ENCODE results near the gene TSPAN6.

Gene TSPAN6

DNA sequence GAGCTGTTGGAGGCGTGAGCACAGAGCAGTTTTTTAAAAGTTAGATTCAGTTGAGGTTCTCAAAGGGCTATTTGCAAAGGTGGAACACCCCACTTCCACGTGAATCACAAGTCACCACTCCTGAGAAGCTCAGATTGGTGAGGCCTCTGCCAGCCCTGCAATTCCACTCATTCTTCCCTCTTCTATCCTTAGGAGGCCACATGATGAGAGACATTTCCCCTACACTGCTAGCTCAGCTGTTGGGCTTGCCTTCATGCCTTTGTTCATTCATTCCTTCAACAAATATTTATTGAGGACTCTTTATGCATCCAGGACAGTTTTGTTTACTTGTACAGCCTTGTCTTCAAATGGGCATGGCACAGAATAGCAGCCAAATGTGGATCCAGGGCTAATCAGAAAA is 11.1 kb upstream of the TSPAN6 start:
- DNase-seq (ENCODE audit: low spot score): no peak

DNA sequence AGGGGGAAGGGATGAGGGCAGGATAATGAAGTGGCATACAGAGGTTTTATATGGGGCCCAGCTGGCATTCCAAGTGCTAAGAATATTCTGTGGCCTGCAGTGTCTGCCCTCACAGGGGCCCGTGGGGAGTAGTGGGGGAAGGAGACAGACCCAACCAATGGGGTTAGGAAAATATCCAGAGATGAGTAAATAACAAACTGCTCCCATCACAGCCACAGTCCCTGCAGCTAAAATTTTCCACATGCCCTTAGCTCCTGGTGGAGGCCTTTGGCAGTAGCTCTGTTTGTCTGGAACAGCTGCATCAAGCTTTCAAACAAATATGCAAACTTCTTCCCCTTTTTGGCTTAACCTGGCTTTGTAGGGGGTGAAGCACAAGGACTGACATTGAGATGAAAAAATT is 10.5 kb upstream of the TSPAN6 start:
- no peak for DNase-seq (ENCODE audit: low spot score)

- no peak for DNase-seq (ENCODE audit: low spot score)
These were observed 8.5 kb upstream of the TSPAN6 start for GRCh38 chrX:100645106-100645505.

- DNase-seq (ENCODE audit: low spot score): no peak
These were observed 7.6 kb upstream of the TSPAN6 start, which contains the start of gene SRPX2 for GRCh38 chrX:100643956-100644860. SRPX2 (plus strand) TSS chrX:100644199; CDS start chrX:100646323, 2,124 bp downstream.

GRCh38 chrX:100643212-100643611 is 6.6 kb upstream of the TSPAN6 start:
- no peak for DNase-seq (ENCODE audit: low spot score)

DNA sequence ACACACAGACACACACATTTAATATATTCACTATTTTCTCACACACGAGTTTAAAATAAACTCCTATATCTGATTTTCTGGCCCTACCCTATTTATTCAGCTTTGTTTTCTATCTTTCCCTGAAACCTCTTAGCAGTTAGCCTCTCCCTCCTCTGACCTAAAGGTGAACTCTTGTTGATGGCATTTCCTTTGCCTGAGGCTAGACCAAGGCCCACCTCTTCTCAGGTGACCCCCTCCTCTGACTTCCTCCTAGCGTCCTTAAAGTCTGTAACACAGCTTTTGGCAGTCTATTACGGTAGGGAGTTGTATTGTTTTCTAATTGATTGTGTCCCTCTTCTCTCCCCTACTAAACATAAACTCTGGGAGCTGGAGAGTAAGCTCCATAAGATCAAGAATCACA is 5.7 kb upstream of the TSPAN6 start:
- DNase-seq (ENCODE audit: low spot score): no peak

DNA sequence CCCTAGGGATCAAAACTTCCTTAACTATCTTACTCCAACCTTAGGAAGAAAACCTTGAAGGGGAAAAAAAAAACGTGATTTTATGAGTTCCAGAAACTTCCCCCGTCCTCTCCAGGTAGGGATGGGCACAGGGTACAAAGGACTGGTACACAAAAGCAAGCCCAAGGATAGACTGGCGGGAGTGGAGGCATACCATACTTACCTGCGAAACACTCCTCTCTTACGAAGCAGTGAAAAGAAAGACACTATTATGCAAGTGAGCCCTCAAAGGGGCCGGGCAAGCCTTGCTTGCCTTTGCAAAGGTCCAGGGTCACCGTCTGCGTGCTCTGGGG is 651 bp downstream of the TSPAN6 start:
- no peak for DNase-seq (ENCODE audit: low spot score)

DNA sequence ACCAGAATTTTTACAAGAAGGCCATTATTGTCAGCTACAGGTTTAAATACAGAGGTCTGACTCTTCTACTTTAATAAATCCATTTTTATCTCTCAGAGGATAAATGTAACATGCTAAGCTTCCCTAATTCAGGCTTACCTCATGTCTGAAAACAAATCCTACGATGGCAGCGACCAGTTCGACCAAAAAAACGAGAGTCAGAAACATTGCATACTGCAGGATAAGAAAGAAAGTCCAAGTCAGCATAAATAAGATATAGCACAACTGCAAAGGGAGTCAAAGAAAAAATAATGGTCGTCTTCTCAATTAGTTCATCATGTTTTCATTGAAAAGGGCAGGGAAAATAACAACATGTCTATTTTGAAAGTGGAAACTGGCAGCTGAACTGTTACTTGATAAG is 1.6 kb downstream of the TSPAN6 start:
- no peak for DNase-seq (ENCODE audit: low spot score)

DNA sequence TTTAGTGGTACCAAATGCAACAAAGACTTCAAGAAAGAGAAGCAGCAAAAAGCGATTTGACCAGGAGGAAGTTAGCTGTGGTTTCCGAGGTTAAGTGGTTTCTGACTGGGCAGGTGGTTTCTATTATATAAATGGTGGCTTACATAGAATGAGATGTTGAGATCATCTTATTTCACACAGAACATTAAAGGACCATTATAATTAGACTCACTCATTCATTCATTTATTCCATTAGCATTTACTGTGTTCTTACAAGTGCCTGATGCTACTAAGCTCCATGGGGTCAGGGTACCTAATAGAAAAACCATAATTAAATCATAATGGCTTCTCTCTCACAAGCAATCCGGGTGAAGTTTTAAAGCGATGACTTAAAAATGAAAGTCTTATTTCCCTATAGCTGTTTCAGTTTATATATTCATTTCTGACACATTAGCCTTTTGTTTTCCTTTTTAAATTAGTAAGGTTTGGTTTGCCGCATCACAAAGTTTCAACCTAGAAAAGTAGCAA is 10.6 kb downstream of the TSPAN6 start:
- DNase-seq (ENCODE audit: low spot score): no peak

DNA sequence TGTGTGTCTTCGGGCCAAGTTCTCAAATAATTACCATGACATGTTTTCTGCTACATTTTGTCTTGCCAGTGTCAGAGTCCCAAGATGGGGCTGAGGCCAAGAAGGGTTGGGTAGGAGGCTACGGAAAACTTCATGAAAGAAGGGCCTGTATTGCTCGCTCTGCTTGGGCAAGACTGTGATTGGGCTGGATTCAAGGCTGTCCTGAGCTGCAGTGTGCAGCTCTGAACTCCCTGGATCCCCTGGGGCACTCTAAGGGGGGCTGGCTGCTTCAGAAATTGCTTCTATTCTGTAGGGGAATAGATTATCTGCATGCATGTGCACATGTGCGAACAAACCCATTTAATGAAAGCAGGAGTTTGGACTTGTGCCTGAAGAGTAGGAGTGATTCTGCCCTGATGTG is 13.6 kb downstream of the TSPAN6 start:
- no peak for DNase-seq (ENCODE audit: low spot score)

DNA sequence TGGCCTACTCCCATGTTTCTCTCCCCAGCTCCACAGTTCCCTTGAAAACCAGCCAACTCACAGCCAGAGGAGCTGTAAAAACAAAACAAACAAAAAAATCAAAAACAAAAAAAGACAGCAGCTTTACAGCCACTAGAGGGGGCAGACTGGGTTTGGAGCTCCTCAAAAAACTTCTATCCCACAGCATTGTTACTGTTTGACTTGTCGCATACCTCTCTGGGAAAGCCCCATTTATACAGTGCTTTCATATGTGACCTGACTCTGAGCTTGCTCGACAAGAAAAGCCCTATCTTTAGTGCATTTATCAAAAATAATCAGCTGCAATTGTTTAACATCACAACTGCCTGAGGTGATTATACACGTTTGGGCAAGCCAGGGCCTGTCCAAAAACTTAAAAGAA is 21.6 kb downstream of the TSPAN6 start:
- DNase-seq (ENCODE audit: low spot score): no peak

DNA sequence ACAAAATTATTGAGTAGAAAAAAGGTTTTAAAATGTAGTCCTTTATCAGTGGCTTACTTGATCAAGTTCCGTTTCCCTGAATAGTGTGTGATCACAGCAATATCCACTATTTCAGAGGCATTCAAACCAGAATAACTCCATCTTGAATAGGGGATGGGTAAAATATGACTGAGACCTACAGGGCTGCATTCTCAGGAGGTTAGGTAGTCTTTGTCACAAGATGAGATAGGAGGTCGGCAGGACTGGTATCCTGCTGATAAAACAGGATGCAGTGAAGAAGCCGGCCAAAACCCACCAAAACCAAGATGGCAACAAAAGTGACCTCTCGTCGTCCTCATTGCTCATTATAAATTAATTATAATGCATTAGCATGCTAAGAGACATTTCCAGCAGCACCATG is 24.7 kb downstream of the TSPAN6 start:
- no peak for DNase-seq (ENCODE audit: low spot score)

- DNase-seq (ENCODE audit: low spot score): no peak
These were observed 27.0 kb downstream of the TSPAN6 start for GRCh38 chrX:100609591-100609990.

GRCh38 chrX:100606753-100607152 is 29.9 kb downstream of the TSPAN6 start:
- no peak for DNase-seq (ENCODE audit: low spot score)

DNA sequence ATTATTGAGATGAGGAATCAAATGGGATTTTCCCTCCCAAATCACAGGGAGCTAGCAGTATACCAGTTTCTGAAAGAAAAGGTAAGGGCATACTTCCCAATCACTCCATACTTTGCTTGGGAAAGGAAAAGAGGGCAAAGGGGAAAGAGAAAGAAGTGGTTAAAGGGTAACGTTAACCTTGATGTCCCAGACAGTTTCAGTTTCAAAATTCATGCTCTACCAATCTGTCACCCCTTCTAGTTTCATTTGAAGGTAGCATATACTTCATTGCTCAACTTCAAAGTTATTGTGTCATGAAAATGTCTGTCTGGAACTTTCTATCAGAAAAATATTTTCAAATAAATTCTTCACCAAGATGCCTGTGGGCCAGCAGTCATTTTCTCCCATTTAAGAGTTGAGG is 35.8 kb downstream of the TSPAN6 start:
- DNase-seq (ENCODE audit: low spot score): no peak

DNA sequence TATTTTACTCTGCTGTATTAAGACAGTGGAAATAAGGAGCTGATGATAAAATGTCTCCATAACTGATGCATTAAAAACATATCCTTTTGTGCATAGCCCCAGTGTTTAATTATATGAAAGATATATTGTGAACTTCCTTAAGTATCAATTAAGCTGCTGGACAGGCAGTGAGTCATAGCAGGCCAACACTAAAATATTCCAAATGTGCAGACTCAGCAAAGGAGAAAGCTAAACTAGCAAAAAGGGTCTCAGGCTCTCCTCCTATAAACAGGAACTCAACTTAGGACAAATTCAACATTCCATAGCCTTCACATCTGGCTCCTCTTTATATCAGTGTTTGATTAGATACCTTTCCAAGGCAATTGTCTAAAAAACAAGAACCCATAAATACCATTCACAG is 36.3 kb downstream of the TSPAN6 start:
- DNase-seq (ENCODE audit: low spot score): no peak

- no peak for DNase-seq (ENCODE audit: low spot score)
These were observed 37.1 kb downstream of the TSPAN6 start for GRCh38 chrX:100599456-100599855.

DNA sequence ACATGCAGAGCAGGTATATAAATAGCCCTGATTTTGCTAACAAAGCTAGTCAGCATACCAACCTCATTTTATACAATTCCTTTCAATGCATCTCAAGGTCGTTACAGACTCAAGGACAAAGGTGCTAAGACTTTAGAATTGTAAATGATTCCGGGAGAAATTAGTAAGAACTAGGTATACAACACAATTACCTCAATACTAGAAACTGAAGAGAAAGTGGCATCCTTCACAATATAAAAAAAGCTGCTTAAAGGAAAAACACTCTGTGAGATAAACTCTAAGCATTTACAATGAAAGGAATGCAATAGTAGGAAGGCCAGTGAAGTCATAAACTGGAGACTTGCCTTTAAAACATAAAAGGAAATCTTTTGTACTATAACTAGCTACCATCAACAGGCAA is 40.0 kb downstream of the TSPAN6 start:
- no peak for DNase-seq (ENCODE audit: low spot score)

- no peak for DNase-seq (ENCODE audit: low spot score)
These were observed 43.0 kb downstream of the TSPAN6 start for GRCh38 chrX:100593581-100593980.

DNA sequence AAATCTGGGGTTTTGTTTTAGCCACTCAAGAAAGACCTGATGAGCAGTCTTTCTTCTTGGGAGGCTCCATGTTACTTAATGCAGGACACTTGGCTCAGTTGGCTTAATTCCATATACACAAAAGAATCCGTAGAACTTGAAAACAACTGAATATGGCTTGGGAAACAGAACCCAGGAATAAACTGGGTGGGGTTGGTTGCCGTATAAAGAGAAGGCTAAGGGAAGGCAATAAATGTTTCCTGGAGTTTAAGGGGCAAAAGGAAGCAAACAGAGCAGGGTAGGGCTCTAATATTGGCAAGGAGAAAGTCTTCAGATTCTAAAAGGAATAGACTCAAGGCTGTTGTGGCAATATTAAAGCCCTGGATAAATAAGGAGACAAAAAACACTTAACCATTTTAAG is 43.5 kb downstream of the TSPAN6 start:
- DNase-seq (ENCODE audit: low spot score): no peak

DNA sequence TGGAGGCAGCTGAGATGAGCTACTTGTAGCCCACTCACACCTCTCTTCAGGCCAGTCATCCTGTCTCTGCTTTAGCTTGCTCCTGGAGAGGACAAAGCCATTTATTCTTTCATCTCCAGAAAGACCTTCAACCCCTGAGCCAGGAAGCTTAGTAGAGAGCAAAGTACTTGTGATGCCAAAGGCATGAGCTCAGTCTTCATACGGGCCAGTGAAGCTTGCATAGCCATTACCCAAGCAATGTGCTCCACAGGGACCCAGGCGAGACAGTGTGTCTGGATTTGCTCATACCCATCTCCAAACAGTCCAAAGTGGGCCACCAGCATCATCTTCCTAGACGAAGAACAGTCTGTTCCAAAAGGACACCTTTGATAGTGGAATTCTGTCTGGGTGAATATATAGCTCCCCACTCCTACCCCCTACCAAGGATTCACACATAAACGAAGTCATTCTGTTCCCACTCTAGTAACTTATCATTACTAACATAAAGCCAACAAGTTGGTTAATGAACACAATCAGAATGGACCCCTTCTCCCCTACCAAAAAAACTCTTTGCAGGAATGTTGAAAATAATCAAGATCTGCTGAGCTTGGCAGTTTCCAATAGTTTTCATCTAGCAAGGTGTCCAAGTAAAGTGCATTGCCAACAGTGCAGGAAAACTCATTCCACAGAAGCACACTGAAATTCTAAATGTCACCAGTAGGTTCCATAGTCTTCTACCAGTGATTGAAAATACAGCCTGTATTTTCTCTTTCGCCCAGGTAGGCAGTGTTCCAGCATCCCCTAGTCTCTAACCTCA is 45.2 kb downstream of the TSPAN6 start:
- DNase-seq (ENCODE audit: low spot score): no peak

DNA sequence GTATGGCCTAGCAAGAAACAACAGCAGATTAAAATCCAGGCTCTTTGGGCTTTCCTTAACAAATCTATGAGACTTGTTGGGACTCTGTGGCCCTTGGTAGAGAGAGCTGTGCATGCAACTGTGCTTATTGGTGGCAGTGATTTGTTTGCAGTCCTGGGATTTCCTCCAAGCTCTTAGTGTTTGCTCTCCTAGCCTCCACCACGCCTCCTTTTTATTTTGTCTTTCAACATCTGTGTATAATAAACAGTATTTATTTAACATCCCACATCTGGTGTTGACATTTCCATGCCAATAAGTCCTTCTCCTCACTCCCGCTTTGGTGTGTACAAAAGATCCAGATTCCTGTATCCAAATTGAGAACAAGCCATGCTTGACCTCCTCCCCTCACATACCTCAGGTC is 48.7 kb downstream of the TSPAN6 start:
- no peak for DNase-seq (ENCODE audit: low spot score)

GRCh38 chrX:100586747-100587146 is 49.9 kb downstream of the TSPAN6 start:
- DNase-seq (ENCODE audit: low spot score): no peak
